ENCODE results near the gene B4GALT6. TPM values are rescaled to one million over a fixed set of nuclear protein-coding genes. Genes with fewer than 3 reads are reported as not detected.

Gene B4GALT6
- total and polyA plus RNA-seq, 2 of the 13 experiments (the other 11 are each of a cell fraction or from before 2014, with no cell fraction given): 1.9 to 3.3 TPM

GRCh38 chr18:31591628-31592027 lies 92.8 kb downstream of the B4GALT6 start, which contains the start of gene TTR (continued):
- no peak for TF ChIP-seq SNAPC4 (CRISPR knock-in tag; IDR thresholded peaks at IDR 0.05)
- TF ChIP-seq MXD3 (CRISPR knock-in tag; IDR thresholded peaks at IDR 0.05): no peak
- TF ChIP-seq ZNF770 (CRISPR knock-in tag; IDR thresholded peaks at IDR 0.05): no peak
- TF ChIP-seq ATF2 (CRISPR knock-in tag; IDR thresholded peaks at IDR 0.05): peak; percentile 82
- TF ChIP-seq ZBTB14 (CRISPR knock-in tag; IDR thresholded peaks at IDR 0.05): no peak
- no peak for TF ChIP-seq FUBP1 (CRISPR knock-in tag; IDR thresholded peaks at IDR 0.05; ENCODE audit: borderline replicate concordance)
- TF ChIP-seq NR1H2 (CRISPR knock-in tag; IDR thresholded peaks at IDR 0.05; ENCODE audit: borderline replicate concordance, low read depth): no peak
- TF ChIP-seq ZBTB38 (CRISPR knock-in tag; IDR thresholded peaks at IDR 0.05): peak; percentile 63; the same call in 1 of the 2 replicates
- peak; percentile 51; the same call in 1 of the 2 replicates for TF ChIP-seq SMAD3 (CRISPR knock-in tag; IDR thresholded peaks at IDR 0.05)
- TF ChIP-seq NR0B2 (CRISPR knock-in tag; IDR thresholded peaks at IDR 0.05): no peak
- TF ChIP-seq RBM39 (IDR thresholded peaks at IDR 0.05; ENCODE audit: low read depth, low read length, poor library complexity, severe bottlenecking): no peak
- no peak for TF ChIP-seq HBP1 (CRISPR knock-in tag; IDR thresholded peaks at IDR 0.05; ENCODE audit: low read depth)
- TF ChIP-seq ZFAT (CRISPR knock-in tag; conservative IDR thresholded peaks at IDR 0.05): no peak

Measured in HepG2 (cell line).